DOHH2 (cell line): ENCODE measurements around the gene GDF7.

Source experiments
- H3F3A ChIP-seq: fragments of 200-600 bp; sonication (generic), shearing (Covaris generic); 2 replicates; pipeline ENCODE4 v1.6.0; 2016; ENCODE audit warnings: antibody characterized with exemption, mild to moderate bottlenecking; ENCODE audit not compliant: control insufficient read depth, insufficient read depth
- H3K27ac ChIP-seq: fragments of 200-600 bp; sonication (generic); 2 replicates; pipeline ENCODE4 v1.5.1; 2014; ENCODE audit warnings: low read depth, mild to moderate bottlenecking, low read length, moderate library complexity
- H3K27me3 ChIP-seq: fragments of 200-600 bp; sonication (generic); 2 replicates; pipeline ENCODE4 v1.6.1; 2014; ENCODE audit warnings: mild to moderate bottlenecking, low read length, mixed read lengths; ENCODE audit not compliant: control insufficient read depth
- H3K36me3 ChIP-seq: fragments of 200-600 bp; sonication (generic); 2 replicates; pipeline ENCODE4 v1.6.1; 2014; ENCODE audit warnings: mild to moderate bottlenecking, low read length, moderate library complexity, mixed read lengths; ENCODE audit not compliant: control insufficient read depth
- H3K4me1 ChIP-seq: fragments of 200-600 bp; sonication (generic); 2 replicates; pipeline ENCODE4 v1.6.1; 2014; ENCODE audit warnings: mild to moderate bottlenecking, low read length, mixed read lengths; ENCODE audit not compliant: control insufficient read depth
- H3K4me2 ChIP-seq: fragments of 200-600 bp; sonication (generic); 2 replicates; pipeline ENCODE4 v1.6.0; 2014; ENCODE audit warnings: mild to moderate bottlenecking, low read length, moderate library complexity
- H3K4me3 ChIP-seq: fragments of 200-600 bp; sonication (generic); 2 replicates; pipeline ENCODE4 v1.5.1; 2014; ENCODE audit warnings: mild to moderate bottlenecking, low read length, mixed read lengths
- H3K79me2 ChIP-seq: fragments of 200-600 bp; sonication (generic); 2 replicates; pipeline ENCODE4 v1.6.1; 2014; ENCODE audit warnings: mild to moderate bottlenecking, low read length, mixed read lengths; ENCODE audit not compliant: control insufficient read depth
- H3K9me2 ChIP-seq: fragments of 200-600 bp; sonication (generic); replicated peaks from 2 replicates; pipeline ENCODE4 v1.6.1; 2014; ENCODE audit warnings: mild to moderate bottlenecking, low read length, mixed read lengths; ENCODE audit not compliant: control insufficient read depth
- H3K9me3 ChIP-seq: fragments of 200-600 bp; sonication (generic); 2 replicates; pipeline ENCODE4 v1.6.1; 2014; ENCODE audit warnings: antibody characterized with exemption, low read length, mixed read lengths; ENCODE audit not compliant: control insufficient read depth, insufficient read depth
- H4K20me1 ChIP-seq: fragments of 200-600 bp; sonication (generic); 2 replicates; pipeline ENCODE4 v1.6.0; 2014; ENCODE audit warnings: low read depth, mild to moderate bottlenecking, antibody characterized with exemption, low read length, moderate library complexity; ENCODE audit not compliant: control insufficient read depth, insufficient read depth
- EZH2phosphoT487 ChIP-seq: fragments of 200-600 bp; sonication (generic); IDR thresholded peaks from 2 replicates; pipeline ENCODE4 v1.6.1; 2017; ENCODE audit warnings: borderline replicate concordance, mild to moderate bottlenecking, antibody characterized with exemption, low read length, moderate library complexity, mixed read lengths
- TF ChIP-seq, protein P1 (sequence below): fragments of 200-600 bp; sonication (generic); IDR thresholded peaks from one replicate; pipeline ENCODE4 v1.5.1; 2014; ENCODE audit warnings: antibody characterized with exemption, mild to moderate bottlenecking, low read depth, low read length; ENCODE audit not compliant: poor library complexity, severe bottlenecking

The GDF7 gene

DNA sequence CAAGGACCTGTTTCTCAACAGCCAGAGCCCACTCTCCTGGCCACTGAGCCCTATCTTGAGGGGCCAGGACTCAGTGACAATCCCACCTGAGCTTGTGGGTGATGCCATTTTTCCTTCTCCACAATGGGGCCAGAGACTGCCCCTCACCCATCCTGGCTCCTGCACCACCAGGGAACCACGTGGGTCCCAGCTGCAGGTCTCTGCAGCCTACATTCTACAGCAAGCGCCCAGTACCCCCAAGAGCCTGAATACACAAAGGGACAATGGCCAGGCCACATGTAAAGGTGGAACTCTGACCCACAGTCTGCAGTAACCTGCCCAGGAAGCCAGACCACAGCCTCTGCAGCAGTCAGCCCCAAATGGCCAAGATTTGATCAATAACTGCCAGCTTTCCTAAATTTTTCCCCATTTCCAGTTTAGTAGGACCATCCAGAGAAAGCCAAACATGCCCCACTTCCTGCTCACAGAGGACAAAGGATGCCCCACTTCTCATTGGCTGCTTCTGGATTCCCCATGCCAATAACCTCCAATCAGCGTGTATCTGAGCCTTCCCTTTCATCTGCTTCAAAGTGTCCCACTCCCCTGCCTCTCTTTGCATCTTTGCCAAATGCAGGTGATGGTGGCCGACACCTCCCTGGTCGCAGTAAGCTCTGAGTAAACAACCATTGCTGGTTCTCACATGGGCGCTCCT lies 35.2 kb upstream of the GDF7 start:
- no peaks in the 10 kb centered on the region for H3K9me3 ChIP-seq
- no peaks in the 10 kb centered on the region for H3K9me2 ChIP-seq
- TF ChIP-seq, protein P1, sequence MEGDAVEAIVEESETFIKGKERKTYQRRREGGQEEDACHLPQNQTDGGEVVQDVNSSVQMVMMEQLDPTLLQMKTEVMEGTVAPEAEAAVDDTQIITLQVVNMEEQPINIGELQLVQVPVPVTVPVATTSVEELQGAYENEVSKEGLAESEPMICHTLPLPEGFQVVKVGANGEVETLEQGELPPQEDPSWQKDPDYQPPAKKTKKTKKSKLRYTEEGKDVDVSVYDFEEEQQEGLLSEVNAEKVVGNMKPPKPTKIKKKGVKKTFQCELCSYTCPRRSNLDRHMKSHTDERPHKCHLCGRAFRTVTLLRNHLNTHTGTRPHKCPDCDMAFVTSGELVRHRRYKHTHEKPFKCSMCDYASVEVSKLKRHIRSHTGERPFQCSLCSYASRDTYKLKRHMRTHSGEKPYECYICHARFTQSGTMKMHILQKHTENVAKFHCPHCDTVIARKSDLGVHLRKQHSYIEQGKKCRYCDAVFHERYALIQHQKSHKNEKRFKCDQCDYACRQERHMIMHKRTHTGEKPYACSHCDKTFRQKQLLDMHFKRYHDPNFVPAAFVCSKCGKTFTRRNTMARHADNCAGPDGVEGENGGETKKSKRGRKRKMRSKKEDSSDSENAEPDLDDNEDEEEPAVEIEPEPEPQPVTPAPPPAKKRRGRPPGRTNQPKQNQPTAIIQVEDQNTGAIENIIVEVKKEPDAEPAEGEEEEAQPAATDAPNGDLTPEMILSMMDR, result no peak
- no peak for TF ChIP-seq EZH2phosphoT487
- peaks cover 23% of the 10 kb centered on the region for H3K4me1 ChIP-seq
- H3K27me3 ChIP-seq, result no peaks in the 10 kb centered on the region
- H3K79me2 ChIP-seq, result no peaks in the 10 kb centered on the region
- H3K4me3 ChIP-seq, result no peak overlapping the region
- H3K36me3 ChIP-seq, result no peaks in the 10 kb centered on the region
- H3K27ac ChIP-seq, result no peak overlapping the region
- no peaks in the 10 kb centered on the region for H3F3A ChIP-seq
- no peak overlapping the region for H3K4me2 ChIP-seq
- H4K20me1 ChIP-seq, result 0 out of 2 replicates have a peak, but pooled peaks cover 3% of the 10 kb centered on the region

DNA sequence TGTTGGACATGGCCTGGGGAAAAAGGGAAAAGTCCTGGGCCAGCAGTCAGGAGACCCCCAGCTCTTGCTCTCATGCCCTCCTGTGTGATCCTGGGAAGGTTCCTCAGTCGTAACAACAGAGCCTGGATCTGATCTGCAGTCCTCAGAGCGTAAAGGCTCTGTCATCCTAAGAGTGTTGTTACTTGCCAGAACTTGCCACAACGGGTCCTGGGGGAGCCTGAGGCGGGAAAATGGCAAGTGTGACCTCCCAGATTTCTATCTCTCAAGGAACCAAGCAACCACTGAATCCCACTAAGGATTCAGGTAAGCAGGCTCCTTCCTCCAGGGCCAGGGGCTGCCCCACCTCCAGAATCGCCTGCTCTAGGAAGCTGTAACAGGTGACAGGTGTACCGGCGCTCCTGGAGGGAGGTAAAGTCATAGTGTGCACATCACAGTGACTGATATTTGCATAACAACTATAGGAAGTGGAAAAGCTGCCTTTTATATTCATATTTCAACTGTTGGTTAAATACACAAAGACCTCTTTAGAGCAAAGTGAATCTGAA lies 34.4 kb upstream of the GDF7 start:
- Histone ChIP-seq H4K20me1 (0 out of 2 replicates have a peak, but pooled peaks cover 3% of the 10 kb centered on the region), H3K79me2 (no peaks in the 10 kb centered on the region), H3K9me2 (no peaks in the 10 kb centered on the region), H3F3A (no peaks in the 10 kb centered on the region), H3K4me1 (peaks cover 23% of the 10 kb centered on the region), H3K27ac (no peak overlapping the region), H3K9me3 (no peaks in the 10 kb centered on the region), H3K36me3 (no peaks in the 10 kb centered on the region), H3K4me3 (no peak overlapping the region), H3K27me3 (no peaks in the 10 kb centered on the region), H3K4me2 (peak overlapping the region; percentile 44)
- TF ChIP-seq EZH2phosphoT487, result no peak
- TF ChIP-seq, protein P1, result no peak

DNA sequence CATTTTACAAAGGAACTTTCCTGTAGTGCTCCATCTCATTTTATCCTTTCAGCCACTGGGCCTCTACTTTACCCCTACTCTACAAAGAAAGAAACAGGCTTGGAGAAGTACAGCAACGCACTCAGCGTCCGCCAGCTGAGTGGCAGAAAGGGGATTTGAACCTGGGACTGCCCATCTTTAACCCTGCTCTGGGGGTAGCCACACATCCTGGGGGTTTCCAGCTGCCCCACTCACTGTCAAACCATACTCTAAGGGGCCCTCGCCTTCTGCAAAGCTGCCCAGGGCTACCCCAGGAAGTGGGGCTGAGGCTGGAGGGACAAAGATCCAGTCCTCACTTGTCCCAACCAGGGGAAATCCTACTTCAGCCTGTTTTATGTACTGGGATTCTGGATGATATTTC lies 33.9 kb upstream of the GDF7 start:
- Histone ChIP-seq H3K27ac (no peak overlapping the region), H3K9me3 (no peaks in the 10 kb centered on the region), H3K79me2 (no peaks in the 10 kb centered on the region), H3K4me1 (peaks cover 23% of the 10 kb centered on the region), H3K4me2 (peak overlapping the region; percentile 44), H3K4me3 (no peak overlapping the region), H3K9me2 (no peaks in the 10 kb centered on the region), H3K36me3 (no peaks in the 10 kb centered on the region), H3F3A (no peaks in the 10 kb centered on the region), H3K27me3 (no peaks in the 10 kb centered on the region), H4K20me1 (0 out of 2 replicates have a peak, but pooled peaks cover 3% of the 10 kb centered on the region)
- TF ChIP-seq, protein P1, result no peak
- no peak for TF ChIP-seq EZH2phosphoT487
